Spleen (tissue), 11 donors: ENCODE results near the gene VSTM2L. TPM values are rescaled to one million over a fixed set of nuclear protein-coding genes. Genes with fewer than 3 reads are reported as not detected.

ENCODE experiments used
- DNase-seq: peaks from one replicate; pipeline ENCODE4 v3.0.0-alpha.2; 2020
- H3K27ac ChIP-seq, 8 donors: fragments of 200-600 bp; sonication (generic) in 7 of 8; 1 replicate in 4 of 8; 2 replicates in 4 of 8; pipeline versions ENCODE4 v1.5.0 to v1.8.0; 2016 to 2021; ENCODE audit warnings: inconsistent platforms in 4 of 8, mild to moderate bottlenecking in 4 of 8, moderate library complexity in 1 of 8
- H3K27me3 ChIP-seq, 7 donors: fragments of 200-600 bp; sonication (generic) in 6 of 7; replicated peaks in 1 of 7; 1 replicate in 4 of 7; 2 replicates in 3 of 7; pipeline versions ENCODE4 v1.5.0 to v1.8.0; 2016 to 2021; ENCODE audit warnings: inconsistent platforms in 3 of 7, mild to moderate bottlenecking in 1 of 7
- H3K36me3 ChIP-seq, 6 donors: fragments of 200-600 bp; sonication (generic) in 5 of 6; 1 replicate in 4 of 6; 2 replicates in 2 of 6; pipeline versions ENCODE4 v1.5.0 to v1.8.0; 2016 to 2021; ENCODE audit warnings: inconsistent platforms in 2 of 6
- H3K4me1 ChIP-seq, 6 donors: fragments of 200-600 bp; sonication (generic) in 5 of 6; 1 replicate in 3 of 6; 2 replicates in 3 of 6; pipeline versions ENCODE4 v1.5.0 to v1.8.0; 2016 to 2021; ENCODE audit warnings: inconsistent platforms in 3 of 6
- H3K4me3 ChIP-seq, 8 donors: fragments of 200-600 bp; sonication (generic) in 7 of 8; 1 replicate in 4 of 8; 2 replicates in 4 of 8; pipeline versions ENCODE4 v1.5.0 to v1.8.0; 2016 to 2021; ENCODE audit warnings: inconsistent platforms in 4 of 8, mild to moderate bottlenecking in 4 of 8, moderate library complexity in 2 of 8
- H3K9me3 ChIP-seq, 8 donors: fragments of 200-600 bp; sonication (generic) in 7 of 8; 1 replicate in 4 of 8; 2 replicates in 4 of 8; pipeline versions ENCODE4 v1.5.0 to v1.8.0; 2016 to 2021; ENCODE audit warnings: inconsistent platforms in 4 of 8
- POLR2A ChIP-seq, 3 donors: fragments of 450-650 bp; IDR thresholded peaks; one replicate each; pipeline ENCODE4 v1.5.1; 2017; ENCODE audit warnings: antibody characterized with exemption in 3 of 3, mild to moderate bottlenecking in 1 of 3
- POLR2AphosphoS5 ChIP-seq, 3 donors: sonication (generic); formaldehyde crosslinking; IDR thresholded peaks; one replicate each; pipeline ENCODE4 v1.5.1; 2017; ENCODE audit warnings: antibody characterized with exemption in 3 of 3
- WGBS, 5 donors: extraction: QIAGEN DNeasy Blood & Tissue Kit in 3 of 5; methylation state at CpG; one replicate each; pipeline versions ENCODE4 v1.1.5 to v1.1.7; 2013 to 2018; 5-methylcytosine and 5-hydroxymethylcytosine counted together
- intact Hi-C: fragments of 100-400 bp; cut with DNase I; formaldehyde crosslinking; loops from one replicate; pipeline ENCODE4 v1.15.0; 2023; ENCODE audit warnings: low total_unique reads
- polyA plus RNA-seq, 3 donors: library from polyadenylated mRNA; stranded (reverse); fragments of 200-250 nt; gene quantifications; one replicate each; pipeline ENCODE4 v1.2.1, GENCODE V29; 2013
- total RNA-seq, 7 donors: library from RNA; depleted of rRNA in 3 of 7; stranded (reverse); fragments of >200 nt in 3 of 7; fragmentation: NEBNext Ultra II Directional in 4 of 7; extraction: Animal tissue kit (Norgen Biotek cat#: 25700) in 4 of 7; gene quantifications; one replicate each; pipeline versions ENCODE4 v1.1.0 to v1.2.1, GENCODE V29; 2016 to 2021
- TF ChIP-seq, protein P1 (sequence below), 11 experiments: fragments of 200-600 bp in 7 of 11; fragments of 450-650 bp in 4 of 11; sonication (generic) in 4 of 11; IDR thresholded peaks in 8 of 11; conservative IDR thresholded peaks in 3 of 11; 1 replicate in 7 of 11; 2 replicates in 4 of 11; pipeline versions ENCODE4 v1.4.0 to v1.8.0; 2016 to 2021; ENCODE audit warnings: antibody characterized with exemption in 11 of 11, inconsistent platforms in 4 of 11, mild to moderate bottlenecking in 1 of 11
- donor health status: healthy with polysubstance abuse.
- donor health status: DM: no; HTN: no; CAD: no; lungs with moderate emphysema.
- donor health status: DM: no; HTN: no; CAD: no.
- donor health status: Bipolar disorder and iron deficiency.
- donor health status: healthy.
- donor health status: DM: no; HTN: no; CAD: no.
- donor health status: DM: yes; HTN: yes; CAD: no.

The VSTM2L gene
- total and polyA plus RNA-seq, 10 donors = 1.7 to 88.7 (median 24.6) TPM

DNA sequence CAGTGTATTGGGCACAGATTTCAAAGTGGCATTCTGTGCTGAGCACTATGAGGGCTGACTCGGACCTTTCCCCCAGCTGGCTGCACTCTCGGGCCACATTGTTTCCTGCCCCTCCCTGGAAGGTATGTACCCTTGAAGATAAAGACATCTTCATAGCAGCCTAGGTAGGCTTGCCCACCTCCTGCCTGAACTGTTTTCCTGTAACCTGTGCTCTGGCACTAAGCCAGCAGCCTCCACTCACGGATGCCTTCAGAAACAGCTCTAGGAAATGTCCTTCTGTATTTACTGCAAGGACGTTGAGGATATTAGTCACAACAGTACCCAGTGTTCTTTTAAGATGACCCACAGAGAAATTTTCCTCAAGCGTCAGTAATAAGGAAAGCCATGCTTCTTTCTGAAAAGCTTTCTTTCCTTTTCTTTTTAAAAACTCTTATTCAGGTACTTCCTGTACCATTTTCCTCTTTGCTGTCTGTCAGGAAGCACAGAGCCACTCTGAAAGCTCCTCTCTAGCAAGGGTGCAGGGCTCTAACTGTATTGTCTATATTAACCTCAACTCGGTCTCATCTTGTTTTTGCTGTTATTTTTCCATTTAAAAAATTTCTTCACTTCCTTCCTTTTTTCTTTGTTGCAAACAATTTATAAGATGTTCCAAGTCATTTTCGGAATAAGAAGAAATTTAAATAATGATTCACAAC, 86.8 kb downstream of the VSTM2L start:
- Histone ChIP-seq H3K9me3 (no peaks in the 10 kb centered on the region), H3K27me3 (no peaks in the 10 kb centered on the region), H3K36me3 (peaks cover 2 to 81% (median 29%) of the 10 kb centered on the region in 6 donors), H3K4me3 (no peak overlapping the region), H3K4me1 (peaks cover 12 to 45% (median 27%) of the 10 kb centered on the region in 6 donors), H3K27ac (peak overlapping the region in 5 of 8 donors; percentile 24 to 51 (median 42))
- DNase-seq = no peak
- 40 to 58% (median 50%) methylated on average over 7 of the region's 7 CpGs for WGBS, 5 donors
- TF ChIP-seq POLR2A (IDR thresholded peaks at IDR 0.05) (no peak), POLR2AphosphoS5 (IDR thresholded peaks at IDR 0.05) (peak in 1 of 3 donors; percentile 13)
- TF ChIP-seq, protein P1, sequence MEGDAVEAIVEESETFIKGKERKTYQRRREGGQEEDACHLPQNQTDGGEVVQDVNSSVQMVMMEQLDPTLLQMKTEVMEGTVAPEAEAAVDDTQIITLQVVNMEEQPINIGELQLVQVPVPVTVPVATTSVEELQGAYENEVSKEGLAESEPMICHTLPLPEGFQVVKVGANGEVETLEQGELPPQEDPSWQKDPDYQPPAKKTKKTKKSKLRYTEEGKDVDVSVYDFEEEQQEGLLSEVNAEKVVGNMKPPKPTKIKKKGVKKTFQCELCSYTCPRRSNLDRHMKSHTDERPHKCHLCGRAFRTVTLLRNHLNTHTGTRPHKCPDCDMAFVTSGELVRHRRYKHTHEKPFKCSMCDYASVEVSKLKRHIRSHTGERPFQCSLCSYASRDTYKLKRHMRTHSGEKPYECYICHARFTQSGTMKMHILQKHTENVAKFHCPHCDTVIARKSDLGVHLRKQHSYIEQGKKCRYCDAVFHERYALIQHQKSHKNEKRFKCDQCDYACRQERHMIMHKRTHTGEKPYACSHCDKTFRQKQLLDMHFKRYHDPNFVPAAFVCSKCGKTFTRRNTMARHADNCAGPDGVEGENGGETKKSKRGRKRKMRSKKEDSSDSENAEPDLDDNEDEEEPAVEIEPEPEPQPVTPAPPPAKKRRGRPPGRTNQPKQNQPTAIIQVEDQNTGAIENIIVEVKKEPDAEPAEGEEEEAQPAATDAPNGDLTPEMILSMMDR (IDR thresholded peaks at IDR 0.05 in 8 of 11, conservative IDR thresholded peaks at IDR 0.05 in 3 of 11) = no peak
- intact Hi-C loops = loop anchor here (5.0 to 10.0 kb wide), 2 partner anchors 75 to 422 kb away; no protein-coding TSS in a partner anchor

DNA sequence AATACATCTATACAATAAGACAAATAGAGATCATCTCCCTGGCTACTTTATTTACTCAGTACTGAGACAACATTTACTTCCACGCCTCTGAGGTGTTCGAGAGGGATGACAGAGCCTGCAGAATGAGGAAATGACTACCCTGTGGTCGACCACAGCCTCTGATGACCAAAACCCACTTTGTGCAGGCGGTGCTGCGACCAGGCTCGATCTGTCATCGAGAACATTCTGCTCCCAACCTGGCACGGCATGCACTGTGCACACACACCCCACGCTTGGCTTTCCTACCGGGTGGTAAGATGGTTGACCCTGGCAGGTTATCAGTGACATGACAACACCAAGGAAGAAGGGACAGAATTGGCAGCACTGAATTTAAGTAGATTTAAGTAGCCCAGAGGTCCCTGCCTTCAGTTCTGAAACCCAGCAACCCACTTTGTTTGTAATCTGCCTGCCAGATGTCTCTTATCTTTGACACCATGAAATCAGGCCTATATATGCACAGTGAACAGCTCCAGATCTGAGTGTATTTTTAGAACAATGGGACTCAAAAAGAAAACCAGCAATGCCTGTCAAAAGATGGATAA, 87.7 kb downstream of the VSTM2L start:
- peak; percentile 86 for DNase-seq
- peaks cover 12 to 45% (median 27%) of the 10 kb centered on the region in 6 donors for H3K4me1 ChIP-seq

DNA sequence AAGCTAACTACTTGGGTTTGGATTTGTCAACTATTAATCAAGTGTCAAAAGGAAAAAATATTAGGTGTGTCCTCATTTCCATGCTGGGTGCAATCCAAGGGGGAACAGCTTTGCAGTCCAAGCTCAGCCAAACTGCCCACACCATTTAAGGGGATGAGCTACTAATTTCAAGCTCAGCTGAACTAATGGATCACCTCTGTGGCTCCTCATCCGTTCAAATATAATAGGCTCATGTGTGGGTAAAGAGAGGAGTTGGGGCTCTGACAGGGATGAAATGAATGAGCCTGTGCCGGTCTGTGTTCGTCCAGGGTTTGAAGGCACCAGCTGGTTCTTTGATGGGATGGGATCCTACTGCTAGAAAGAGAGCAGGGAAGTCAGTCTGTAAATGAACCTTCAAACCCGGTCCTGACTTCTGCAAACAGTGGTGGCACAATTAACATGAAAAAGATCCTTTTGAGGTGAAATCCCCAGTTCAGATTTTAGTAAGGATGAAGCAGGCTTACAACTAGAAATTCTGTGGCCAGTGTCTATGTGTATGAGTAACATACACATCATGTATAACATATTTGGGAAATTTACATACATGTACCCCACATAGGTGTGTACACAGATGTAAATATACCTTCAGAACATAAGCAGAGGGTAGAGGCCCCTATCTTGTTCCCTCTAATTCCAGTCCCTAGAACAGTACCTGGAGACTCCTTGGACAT, 88.4 kb downstream of the VSTM2L start:
- Histone ChIP-seq H3K36me3 (peaks cover 2 to 81% (median 43%) of the 10 kb centered on the region in 6 donors), H3K4me1 (peaks cover 12 to 45% (median 27%) of the 10 kb centered on the region in 6 donors), H3K9me3 (no peaks in the 10 kb centered on the region), H3K27ac (peak overlapping the region in 4 of 8 donors; percentile 15 to 47 (median 42)), H3K4me3 (no peak overlapping the region), H3K27me3 (no peaks in the 10 kb centered on the region)
- DNase-seq = no peak
- intact Hi-C loops = loop anchor here (5.0 to 10.0 kb wide), 2 partner anchors 77 to 424 kb away; no protein-coding TSS in a partner anchor
- 71 to 86% (median 81%) methylated on average over 4 of the region's 4 CpGs for WGBS, 5 donors
- TF ChIP-seq, protein P1 (IDR thresholded peaks at IDR 0.05 in 8 of 11, conservative IDR thresholded peaks at IDR 0.05 in 3 of 11) = no peak
- TF ChIP-seq POLR2AphosphoS5 (IDR thresholded peaks at IDR 0.05) (no peak), POLR2A (IDR thresholded peaks at IDR 0.05) (no peak)

More for the DNA sequence above, 87.7 kb downstream of the VSTM2L start:
- Histone ChIP-seq H3K36me3 (peaks cover 2 to 81% (median 38%) of the 10 kb centered on the region in 6 donors), H3K27me3 (no peaks in the 10 kb centered on the region), H3K4me3 (no peak overlapping the region), H3K27ac (peak overlapping the region in 5 of 8 donors; percentile 15 to 51 (median 42)), H3K9me3 (no peaks in the 10 kb centered on the region)
- TF ChIP-seq, protein P1 (IDR thresholded peaks at IDR 0.05 in 8 of 11, conservative IDR thresholded peaks at IDR 0.05 in 3 of 11) = no peak
- TF ChIP-seq POLR2A (IDR thresholded peaks at IDR 0.05) = no peak
- peak; percentile 35 to 68 (median 61) for TF ChIP-seq POLR2AphosphoS5 (IDR thresholded peaks at IDR 0.05)
- WGBS, 5 donors = 18 to 46% (median 24%) methylated on average over 10 of the region's 10 CpGs
- intact Hi-C loops = loop anchor here (5.0 to 10.0 kb wide), 2 partner anchors 76 to 423 kb away; no protein-coding TSS in a partner anchor
